NCI-H146 (cell line): ENCODE results near the gene HDAC9.
"Not testable (repeated sequence)": the region's sequence is repeated elsewhere in the genome, so short reads cannot be mapped to it uniquely, and the experiment has no call there.

Source experiments
- DNase-seq: peaks from one replicate; lab custom pipeline; 2025; lab: John Stamatoyannopoulos, UW

HDAC9 gene

GRCh38 chr7:19024261-19024660 is 528.7 kb downstream of the HDAC9 start:
- no peak for DNase-seq

GRCh38 chr7:19026888-19027287 is 531.3 kb downstream of the HDAC9 start:
- no peak for DNase-seq

- DNase-seq, result no peak
Measured at GRCh38 chr7:19030281-19030680, 534.7 kb downstream of the HDAC9 start.

GRCh38 chr7:19032942-19033341 is 537.4 kb downstream of the HDAC9 start:
- not testable (repeated sequence) for DNase-seq

GRCh38 chr7:19051767-19052375 is 556.3 kb downstream of the HDAC9 start:
- DNase-seq, result peak; percentile 0
